ENCODE results near the gene GAS1. TPM values are rescaled to one million over a fixed set of nuclear protein-coding genes. Genes with fewer than 3 reads are reported as not detected.

Gene GAS1
- total RNA-seq, 1 experiment from 2014 or later, result 0.64 TPM

GRCh38 chr9:86942281-86943200, 4.8 kb downstream of the GAS1 start:
- Mint-ChIP-seq H3K9me3 (ENCODE audit: unreplicated experiment) (no peaks in the 10 kb centered on the region), H3K4me1 (ENCODE audit: low read depth, unreplicated experiment) (no peaks in the 10 kb centered on the region), H3K27ac (ENCODE audit: unreplicated experiment) (no peak overlapping the region), H3K27me3 (ENCODE audit: insufficient read depth, unreplicated experiment) (peaks cover 14% of the 10 kb centered on the region), H3K4me3 (ENCODE audit: unreplicated experiment) (no peak overlapping the region), H3K36me3 (ENCODE audit: insufficient read depth, unreplicated experiment) (no peaks in the 10 kb centered on the region)
- DNase-seq, result no peak
- H3K9me3 ChIP-seq, result no peaks in the 10 kb centered on the region
- no peaks in the 10 kb centered on the region for H3K4me1 ChIP-seq
- H3K27me3 ChIP-seq (replicated peaks; ENCODE audit: control insufficient read depth, insufficient read depth, low read length), result no peaks in the 10 kb centered on the region
- H3K36me3 ChIP-seq (ENCODE audit: control insufficient read depth, insufficient read depth, low read length), result no peaks in the 10 kb centered on the region
- ChIA-PET POLR2A (no interaction called here), CTCF (no interaction called here)
- intact Hi-C loops (cut with micrococcal nuclease; ENCODE audit: unreplicated experiment), result no loop called here
- no TSS peak for BruUV-seq (replicated peaks)
- no peak for TF ChIP-seq CTCF (IDR thresholded peaks at IDR 0.05; ENCODE audit: insufficient read depth in 1 of 2, low read depth in 1 of 2, low read length in 1 of 2, severe bottlenecking in 1 of 2, unreplicated experiment in 1 of 2)
- no peak overlapping the region for H3K4me3 ChIP-seq (ENCODE audit: low read depth, low read length)

- DNase-seq, result no peak
- Histone ChIP-seq H3K4me1 (no peaks in the 10 kb centered on the region), H3K36me3 (ENCODE audit: control insufficient read depth, insufficient read depth, low read length) (no peaks in the 10 kb centered on the region), H3K4me3 (ENCODE audit: low read depth, low read length) (no peak overlapping the region), H3K9me3 (no peaks in the 10 kb centered on the region), H3K27me3 (replicated peaks; ENCODE audit: control insufficient read depth, insufficient read depth, low read length) (no peaks in the 10 kb centered on the region)
- intact Hi-C loops (cut with micrococcal nuclease; ENCODE audit: unreplicated experiment), result no loop called here
- H3K27me3 Mint-ChIP-seq (ENCODE audit: insufficient read depth, unreplicated experiment), result peaks cover 14% of the 10 kb centered on the region
- H3K9me3 Mint-ChIP-seq (ENCODE audit: unreplicated experiment), result no peaks in the 10 kb centered on the region
- CTCF ChIA-PET, result no interaction called here
- H3K27ac Mint-ChIP-seq (ENCODE audit: unreplicated experiment), result no peak overlapping the region
- no TSS peak for BruUV-seq (replicated peaks)
- TF ChIP-seq CTCF (IDR thresholded peaks at IDR 0.05; ENCODE audit: insufficient read depth in 1 of 2, low read depth in 1 of 2, low read length in 1 of 2, severe bottlenecking in 1 of 2, unreplicated experiment in 1 of 2), result no peak
- H3K4me1 Mint-ChIP-seq (ENCODE audit: low read depth, unreplicated experiment), result no peaks in the 10 kb centered on the region
- no peaks in the 10 kb centered on the region for H3K36me3 Mint-ChIP-seq (ENCODE audit: insufficient read depth, unreplicated experiment)
- H3K4me3 Mint-ChIP-seq (ENCODE audit: unreplicated experiment), result no peak overlapping the region
- POLR2A ChIA-PET, result no interaction called here
Measured at GRCh38 chr9:86941197-86941596, 6.1 kb downstream of the GAS1 start.

GRCh38 chr9:86940774-86941173, 6.5 kb downstream of the GAS1 start:
- H3K4me1 ChIP-seq, result no peaks in the 10 kb centered on the region
- Mint-ChIP-seq H3K27me3 (ENCODE audit: insufficient read depth, unreplicated experiment) (peaks cover 14% of the 10 kb centered on the region), H3K27ac (ENCODE audit: unreplicated experiment) (no peak overlapping the region), H3K4me3 (ENCODE audit: unreplicated experiment) (no peak overlapping the region), H3K4me1 (ENCODE audit: low read depth, unreplicated experiment) (no peaks in the 10 kb centered on the region), H3K9me3 (ENCODE audit: unreplicated experiment) (no peaks in the 10 kb centered on the region), H3K36me3 (ENCODE audit: insufficient read depth, unreplicated experiment) (no peaks in the 10 kb centered on the region)
- no peaks in the 10 kb centered on the region for H3K36me3 ChIP-seq (ENCODE audit: control insufficient read depth, insufficient read depth, low read length)
- no peak overlapping the region for H3K4me3 ChIP-seq (ENCODE audit: low read depth, low read length)
- BruUV-seq (replicated peaks), result no TSS peak
- no peak for DNase-seq
- ChIA-PET POLR2A (no interaction called here), CTCF (no interaction called here)
- no peaks in the 10 kb centered on the region for H3K9me3 ChIP-seq
- no peak for TF ChIP-seq CTCF (IDR thresholded peaks at IDR 0.05; ENCODE audit: insufficient read depth in 1 of 2, low read depth in 1 of 2, low read length in 1 of 2, severe bottlenecking in 1 of 2, unreplicated experiment in 1 of 2)
- intact Hi-C loops (cut with micrococcal nuclease; ENCODE audit: unreplicated experiment), result no loop called here
- H3K27me3 ChIP-seq (replicated peaks; ENCODE audit: control insufficient read depth, insufficient read depth, low read length), result no peaks in the 10 kb centered on the region

Data from Caco-2 (cell line).